Heart right ventricle (tissue), 16 donors: ENCODE data around the gene EIF6. TPM values are rescaled to one million over a fixed set of nuclear protein-coding genes. Genes with fewer than 3 reads are reported as not detected.

ENCODE experiments used
- ATAC-seq, 8 donors: fragments of 200-7000 bp; cut with Tn5 transposase; one replicate each; pipeline ENCODE4 v1.9.1; 2020; ENCODE audit warnings: mild to moderate bottlenecking in 8 of 8, moderate library complexity in 8 of 8, moderate number of reproducible peaks in 1 of 8
- DNase-seq, 2 donors: peaks; one replicate each; pipeline ENCODE4 v3.0.0-alpha.2; 2020
- H3K27ac ChIP-seq, 10 donors: fragments of 200-600 bp; sonication (generic) in 2 of 10; one replicate each; pipeline versions ENCODE4 v1.5.0 to v1.8.0; 2020 to 2022; ENCODE audit warnings: mild to moderate bottlenecking in 3 of 10
- H3K27me3 ChIP-seq, 7 donors: fragments of 200-600 bp; one replicate each; pipeline ENCODE4 v1.8.0; 2021 to 2022; ENCODE audit warnings: mild to moderate bottlenecking in 2 of 7
- H3K36me3 ChIP-seq, 9 donors: fragments of 200-600 bp; sonication (generic) in 1 of 9; one replicate each; pipeline versions ENCODE4 v1.5.0 to v1.8.0; 2020 to 2022; ENCODE audit warnings: mild to moderate bottlenecking in 2 of 9
- H3K4me1 ChIP-seq, 9 donors: fragments of 200-600 bp; sonication (generic) in 1 of 9; one replicate each; pipeline versions ENCODE4 v1.5.0 to v1.8.0; 2020 to 2022; ENCODE audit warnings: mild to moderate bottlenecking in 4 of 9
- H3K4me3 ChIP-seq, 10 donors: fragments of 200-600 bp; sonication (generic) in 2 of 10; one replicate each; pipeline versions ENCODE4 v1.5.0 to v1.8.0; 2020 to 2022; ENCODE audit warnings: mild to moderate bottlenecking in 7 of 10, moderate library complexity in 2 of 10
- H3K9me3 ChIP-seq, 11 donors: fragments of 200-600 bp in 10 of 11; sonication (generic) in 2 of 11; one replicate each; pipeline versions ENCODE4 v1.5.0 to v1.8.0; 2013 to 2022; ENCODE audit warnings: mild to moderate bottlenecking in 2 of 11, control low read depth in 1 of 11, moderate library complexity in 1 of 11
- CTCF ChIP-seq, 9 donors: fragments of 200-600 bp; sonication (generic) in 2 of 9; IDR thresholded peaks; one replicate each; pipeline versions ENCODE4 v1.5.0 to v1.8.0; 2021 to 2022; ENCODE audit warnings: antibody characterized with exemption in 9 of 9, mild to moderate bottlenecking in 5 of 9, moderate library complexity in 1 of 9
- WGBS, 2 donors: extraction: QIAGEN DNeasy Blood & Tissue Kit; methylation state at CpG; one replicate each; pipeline ENCODE4 v1.1.7; 2013; ENCODE audit warnings: inconsistent platforms in 1 of 2; 5-methylcytosine and 5-hydroxymethylcytosine counted together
- intact Hi-C, 10 donors: fragments of 100-400 bp; cut with DNase I; formaldehyde crosslinking; loops; one replicate each; pipeline versions ENCODE4 v1.11.1 to v1.14.2; 2022
- polyA plus RNA-seq, 2 donors: library from polyadenylated mRNA; stranded (reverse); fragments of 200-250 nt; gene quantifications; one replicate each; pipeline ENCODE4 v1.2.3, GENCODE V29; 2013
- total RNA-seq, 10 donors: library from RNA; stranded (reverse); fragmentation: NEBNext Ultra II Directional in 3 of 10; extraction: Animal tissue kit (Norgen Biotek cat#: 25700) in 3 of 10; gene quantifications; one replicate each; pipeline versions ENCODE4 v1.2.1 to v1.2.4, GENCODE V29; 2021 to 2023
- donor health status: Arrhythmogenic right ventricular cardiomyopathy.
- donor health status: ischemic (EF 13 %, LVEDD 7.1; RV severe dilation, severe dysfunction).
- donor health status: healthy with polysubstance abuse.
- donor health status: DM: no; HTN: yes; CAD: no.
- donor health status: DM: no; HTN: no; CAD: no.
- donor health status: ischemic (EF 25% LVEDD 6.9; RV normal size, moderate dysfunction).
- donor health status: ischemic (EF 25% LVEDD 5.7; RV mildly dilated, moderate dysfunction).
- donor health status: healthy.
- donor health status: DM: yes; HTN: yes; CAD: no.
- donor health status: Ischemic cardiomyopathy.
- donor health status: ischemic (EF 35%, LVEDD 5.7; RV mildly dilated, moderate dysfunction).
- donor health status: nonischemic (EF 11% LVEDD 7.7; RV severe dilation, severe dysfunction).
- donor health status: DM: yes; HTN: yes; CAD: no.
- donor health status: PGD.
- donor health status: ischemic (EF 29% LVEDD 5.4; RV normal size, mild dysfunction).
- donor health status: nonischemic (EF 23%, LVEDD 6.1; RV moderate dilation, normal function).

The EIF6 gene
- total and polyA plus RNA-seq, 12 donors = 28.2 to 155 (median 39.0) TPM

- Histone ChIP-seq H3K36me3 (peaks cover 0 to 13% (median 0%) of the 10 kb centered on the region in 9 donors), H3K9me3 (no peaks in the 10 kb centered on the region), H3K27me3 (peaks cover 0 to 14% (median 7%) of the 10 kb centered on the region in 7 donors), H3K4me3 (no peak overlapping the region), H3K27ac (no peak overlapping the region), H3K4me1 (peaks cover 0 to 8% (median 0%) of the 10 kb centered on the region in 9 donors)
- DNase-seq (no peak), ATAC-seq (no peak)
- no peak for TF ChIP-seq CTCF (IDR thresholded peaks at IDR 0.05)
- WGBS, 2 donors = 22 to 43% methylated on average over 3 to 5 of the region's 5 CpGs
- intact Hi-C loops = no loop called here
These were observed 13.7 kb upstream of the EIF6 start for GRCh38 chr20:35298264-35298663.

- WGBS, 2 donors = 88 to 89% methylated on average over 14 of the region's 14 CpGs
- H3K27ac ChIP-seq = no peak overlapping the region
- ATAC-seq (peak in 1 of 8 donors; percentile 24), DNase-seq (no peak)
- H3K4me3 ChIP-seq = no peak overlapping the region
- H3K4me1 ChIP-seq = peaks cover 0 to 8% (median 0%) of the 10 kb centered on the region in 9 donors
- intact Hi-C loops = no loop called here
- peaks cover 0 to 15% (median 9%) of the 10 kb centered on the region in 7 donors for H3K27me3 ChIP-seq
- H3K36me3 ChIP-seq = peaks cover 0 to 12% (median 0%) of the 10 kb centered on the region in 9 donors
- H3K9me3 ChIP-seq = no peaks in the 10 kb centered on the region
- no peak for TF ChIP-seq CTCF (IDR thresholded peaks at IDR 0.05)
These were observed 13.2 kb upstream of the EIF6 start for GRCh38 chr20:35297740-35298139.

- WGBS, 2 donors = 57 to 64% methylated on average over 8 of the region's 8 CpGs
- DNase-seq = no peak
- peaks cover 0 to 6% (median 0%) of the 10 kb centered on the region in 9 donors for H3K36me3 ChIP-seq
These were observed 12.6 kb upstream of the EIF6 start for GRCh38 chr20:35297155-35297554.

GRCh38 chr20:35296101-35296554, 11.6 kb upstream of the EIF6 start:
- ATAC-seq (peak in 5 of 8 donors; percentile 27 to 36 (median 34)), DNase-seq (no peak)
- H3K27me3 ChIP-seq = peaks cover 0 to 21% (median 15%) of the 10 kb centered on the region in 7 donors
- H3K4me1 ChIP-seq = peaks cover 0 to 8% (median 0%) of the 10 kb centered on the region in 9 donors
- H3K9me3 ChIP-seq = no peaks in the 10 kb centered on the region
- 31 to 41% methylated on average over 9 of the region's 9 CpGs for WGBS, 2 donors
- no peaks in the 10 kb centered on the region for H3K36me3 ChIP-seq
- no peak overlapping the region for H3K4me3 ChIP-seq
- TF ChIP-seq CTCF (IDR thresholded peaks at IDR 0.05) = no peak
- intact Hi-C loops = no loop called here
- no peak overlapping the region for H3K27ac ChIP-seq

More at GRCh38 chr20:35297155-35297554, 12.6 kb upstream of the EIF6 start:
- Histone ChIP-seq H3K4me1 (peaks cover 0 to 8% (median 0%) of the 10 kb centered on the region in 9 donors), H3K9me3 (no peaks in the 10 kb centered on the region), H3K27ac (no peak overlapping the region), H3K27me3 (peaks cover 0 to 19% (median 13%) of the 10 kb centered on the region in 7 donors), H3K4me3 (no peak overlapping the region)
- intact Hi-C loops = no loop called here
- no peak for TF ChIP-seq CTCF (IDR thresholded peaks at IDR 0.05)
- ATAC-seq = no peak
